Caco-2 (cell line): Measurements from ENCODE around the gene PPIL3. TPM values are rescaled to one million over a fixed set of nuclear protein-coding genes. Genes with fewer than 3 reads are reported as not detected.
A peak's percentile ranks its signal among the peaks of the same experiment; 100 is the strongest.

ENCODE experiments used
- BruUV-seq: library from RNA; stranded (reverse); fragments of 400-500 nt; replicated peaks from 2 replicates; lab custom pipeline; 2021; lab: Mats Ljungman, UMichigan
- CTCF ChIA-PET: fragments of 300-600 bp; sonication (Branson Sonifier 250); formaldehyde crosslinking; loops from one replicate; lab custom pipeline; 2022; ENCODE audit warnings: antibody characterized with exemption; lab: Charles Lee
- POLR2A ChIA-PET: fragments of 300-600 bp; sonication (Branson Sonifier 250); formaldehyde crosslinking; loops from one replicate; lab custom pipeline; 2022; ENCODE audit warnings: antibody characterized with exemption; lab: Charles Lee
- DNase-seq, 2 experiments: peaks; one replicate each; pipeline versions ENCODE4 v3.0.0 to v3.0.0-alpha.2; 2020 to 2022
- H3K27me3 ChIP-seq: replicated peaks from 2 replicates; pipeline ENCODE4 v1.6.0; 2011; ENCODE audit warnings: low read length; ENCODE audit not compliant: control insufficient read depth, insufficient read depth
- H3K36me3 ChIP-seq: 2 replicates; pipeline ENCODE4 v1.5.1; 2011; ENCODE audit warnings: low read length; ENCODE audit not compliant: control insufficient read depth, insufficient read depth
- H3K4me1 ChIP-seq: fragments of 250-450 bp; sonication (Bioruptor Pico); 2 replicates; pipeline ENCODE4 v1.5.1; 2020; ENCODE audit warnings: mild to moderate bottlenecking
- H3K4me3 ChIP-seq: 2 replicates; pipeline ENCODE4 v1.5.1; 2011; ENCODE audit warnings: low read depth, mild to moderate bottlenecking, control low read depth, low read length
- H3K9me3 ChIP-seq: fragments of 250-450 bp; sonication (Bioruptor Pico); 2 replicates; pipeline ENCODE4 v1.5.1; 2020; ENCODE audit warnings: mild to moderate bottlenecking, moderate library complexity
- H3K27ac Mint-ChIP-seq: one replicate; pipeline ENCODE4 v1.8.0; 2022; ENCODE audit warnings: mixed read lengths; ENCODE audit not compliant: unreplicated experiment
- H3K27me3 Mint-ChIP-seq: one replicate; pipeline ENCODE4 v1.8.0; 2022; ENCODE audit warnings: mixed read lengths; ENCODE audit not compliant: insufficient read depth, unreplicated experiment
- H3K36me3 Mint-ChIP-seq: one replicate; pipeline ENCODE4 v1.8.0; 2022; ENCODE audit warnings: mild to moderate bottlenecking, mixed read lengths; ENCODE audit not compliant: insufficient read depth, unreplicated experiment
- H3K4me1 Mint-ChIP-seq: one replicate; pipeline ENCODE4 v1.8.0; 2022; ENCODE audit warnings: low read depth, mixed read lengths; ENCODE audit not compliant: unreplicated experiment
- H3K4me3 Mint-ChIP-seq: one replicate; pipeline ENCODE4 v1.8.0; 2022; ENCODE audit warnings: mild to moderate bottlenecking, moderate library complexity, mixed read lengths; ENCODE audit not compliant: unreplicated experiment
- H3K9me3 Mint-ChIP-seq: one replicate; pipeline ENCODE4 v1.8.0; 2022; ENCODE audit warnings: mixed read lengths; ENCODE audit not compliant: unreplicated experiment
- CTCF ChIP-seq, 2 experiments: fragments of 200-600 bp in 1 of 2; IDR thresholded peaks; 1 replicate in 1 of 2; 2 replicates in 1 of 2; pipeline versions ENCODE4 v1.5.1 to v1.8.0; 2011 to 2022; ENCODE audit warnings: antibody characterized with exemption in 1 of 2, control low read depth in 1 of 2, inconsistent platforms in 1 of 2, low read depth in 1 of 2, low read length in 1 of 2, mild to moderate bottlenecking in 1 of 2, moderate library complexity in 1 of 2; ENCODE audit not compliant: insufficient read depth in 1 of 2, severe bottlenecking in 1 of 2, unreplicated experiment in 1 of 2
- intact Hi-C: fragments of 100-400 bp; cut with micrococcal nuclease; formaldehyde crosslinking; loops from one replicate; pipeline ENCODE4 v1.10.0; 2022; ENCODE audit not compliant: unreplicated experiment
- total RNA-seq: library from RNA; stranded (reverse); gene quantifications from 2 replicates; pipeline ENCODE4 v1.2.3, GENCODE V29; 2022

PPIL3 gene
- total RNA-seq, 1 experiment from 2014 or later: 17.6 TPM

- Histone ChIP-seq H3K4me1 (no peaks in the 10 kb centered on the region), H3K36me3 (no peaks in the 10 kb centered on the region), H3K4me3 (no peak overlapping the region), H3K9me3 (no peaks in the 10 kb centered on the region), H3K27me3 (no peaks in the 10 kb centered on the region)
- no peak overlapping the region for H3K4me3 Mint-ChIP-seq
- no peaks in the 10 kb centered on the region for H3K27me3 Mint-ChIP-seq
- no peak for TF ChIP-seq CTCF (IDR thresholded peaks at IDR 0.05; ENCODE audit: insufficient read depth in 1 of 2, low read depth in 1 of 2, low read length in 1 of 2, severe bottlenecking in 1 of 2, unreplicated experiment in 1 of 2)
- POLR2A ChIA-PET: no interaction called here
- H3K27ac Mint-ChIP-seq: no peak overlapping the region
- no peaks in the 10 kb centered on the region for H3K9me3 Mint-ChIP-seq
- no peaks in the 10 kb centered on the region for H3K4me1 Mint-ChIP-seq
- DNase-seq: no peak
- H3K36me3 Mint-ChIP-seq: peaks cover 73% of the 10 kb centered on the region
- BruUV-seq: no TSS peak
- intact Hi-C loops: no loop called here
- CTCF ChIA-PET: no interaction called here
These were observed 21.1 kb upstream of the PPIL3 start for GRCh38 chr2:200909958-200910357.

- Mint-ChIP-seq H3K4me3 (no peak overlapping the region), H3K9me3 (no peaks in the 10 kb centered on the region), H3K4me1 (peaks cover 6% of the 10 kb centered on the region), H3K27ac (no peak overlapping the region), H3K36me3 (peaks cover 68% of the 10 kb centered on the region), H3K27me3 (no peaks in the 10 kb centered on the region)
- Histone ChIP-seq H3K36me3 (no peaks in the 10 kb centered on the region), H3K4me3 (no peak overlapping the region), H3K27me3 (no peaks in the 10 kb centered on the region), H3K9me3 (no peaks in the 10 kb centered on the region), H3K4me1 (no peaks in the 10 kb centered on the region)
- POLR2A ChIA-PET: interaction anchor here (0.6 kb wide), 2 partner anchors 26 to 153 kb away, joined by 3 read pairs; no protein-coding TSS in a partner anchor
- CTCF ChIA-PET: interaction anchor here (0.6 to 2.1 kb wide), 6 partner anchors 16 to 327 kb away, joined by 4 to 24 read pairs (median 6); partner anchors contain the start of genes CASP10, NIF3L1 and PPIL3
- peak; percentile 79 to 82 for DNase-seq
- intact Hi-C loops: loop anchor here (1.0 kb wide), 4 partner anchors 164 to 272 kb away; no protein-coding TSS in a partner anchor
- TF ChIP-seq CTCF (IDR thresholded peaks at IDR 0.05; ENCODE audit: insufficient read depth in 1 of 2, low read depth in 1 of 2, low read length in 1 of 2, severe bottlenecking in 1 of 2, unreplicated experiment in 1 of 2): peak; percentile 74 to 86
- no TSS peak for BruUV-seq
These were observed 16.9 kb upstream of the PPIL3 start for GRCh38 chr2:200905618-200906296.

- Mint-ChIP-seq H3K4me3 (no peak overlapping the region), H3K27ac (no peak overlapping the region), H3K4me1 (peaks cover 6% of the 10 kb centered on the region), H3K9me3 (no peaks in the 10 kb centered on the region), H3K36me3 (peaks cover 50% of the 10 kb centered on the region), H3K27me3 (no peaks in the 10 kb centered on the region)
- DNase-seq: peak; percentile 84 to 86
- Histone ChIP-seq H3K36me3 (peaks cover 1% of the 10 kb centered on the region; the same call in 1 of the 2 replicates), H3K9me3 (no peaks in the 10 kb centered on the region), H3K4me1 (no peaks in the 10 kb centered on the region), H3K27me3 (no peaks in the 10 kb centered on the region), H3K4me3 (no peak overlapping the region)
- BruUV-seq: no TSS peak
- CTCF ChIA-PET: interaction anchor here (0.6 to 1.6 kb wide), 14 partner anchors 12 to 332 kb away, joined by 3 to 13 read pairs (median 4); partner anchors contain the start of genes CASP10, NIF3L1 and PPIL3
- TF ChIP-seq CTCF (IDR thresholded peaks at IDR 0.05; ENCODE audit: insufficient read depth in 1 of 2, low read depth in 1 of 2, low read length in 1 of 2, severe bottlenecking in 1 of 2, unreplicated experiment in 1 of 2): peak; percentile 85 to 90
- POLR2A ChIA-PET: interaction anchor here (1.2 kb wide), 1 partner anchor 12 kb away, joined by 8 read pairs; the partner anchor contains the start of genes NIF3L1 and PPIL3
- intact Hi-C loops: loop anchor here (1.0 kb wide), 4 partner anchors 168 to 332 kb away; no protein-coding TSS in a partner anchor
These were observed 12.7 kb upstream of the PPIL3 start for GRCh38 chr2:200901459-200902072.
